ENCODE results near the gene EPHB2.
"Not testable (repeated sequence)": the region's sequence is repeated elsewhere in the genome, so short reads cannot be mapped to it uniquely, and the experiment has no call there.

Gene EPHB2

DNA sequence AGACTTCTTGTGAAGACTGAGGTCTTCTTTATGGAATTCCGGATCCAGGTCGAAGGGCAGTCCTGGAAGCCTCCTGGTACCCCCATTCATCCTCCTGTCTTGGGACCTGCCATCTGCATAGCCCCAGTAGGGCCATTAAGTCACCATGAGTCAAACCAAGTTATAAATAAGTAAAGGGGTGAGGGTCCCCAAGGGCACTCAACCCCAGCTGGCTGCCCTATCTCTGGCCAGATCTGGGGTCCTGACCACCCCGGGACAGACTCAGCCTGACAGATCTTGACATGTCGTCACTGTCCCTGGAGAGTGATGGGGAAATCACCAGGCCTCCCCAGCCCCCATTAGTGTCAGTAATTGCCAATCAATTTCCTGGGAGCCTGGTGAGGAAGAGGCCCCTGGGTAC lies 108.7 kb downstream of the EPHB2 start:
- no peak for DNase-seq (ENCODE audit: low spot score)

GRCh38 chr1:22821027-22821426 lies 110.4 kb downstream of the EPHB2 start:
- DNase-seq (ENCODE audit: low spot score): no peak

DNA sequence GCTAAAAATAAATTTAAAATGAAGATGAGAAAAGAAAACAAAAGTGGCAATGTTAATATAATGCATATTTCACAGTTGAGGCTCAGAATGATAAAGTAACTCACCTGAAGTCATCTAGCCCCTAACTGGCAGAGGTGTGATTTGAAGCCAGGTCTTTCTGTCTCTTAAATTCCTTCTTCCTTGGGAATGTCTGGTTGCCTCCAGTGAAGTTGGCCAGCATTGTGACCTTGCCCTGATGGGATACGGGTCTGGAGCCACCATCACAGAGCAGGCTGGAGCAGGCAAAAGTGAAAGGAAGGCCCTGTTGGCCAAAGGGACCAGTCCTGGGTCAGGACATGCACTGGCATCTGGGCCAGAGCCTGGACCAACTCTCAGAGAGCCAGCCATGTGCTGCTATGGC lies 111.7 kb downstream of the EPHB2 start:
- DNase-seq (ENCODE audit: low spot score): no peak

- DNase-seq (ENCODE audit: low spot score): no peak
Measured at GRCh38 chr1:22824466-22824865, 113.8 kb downstream of the EPHB2 start.

DNA sequence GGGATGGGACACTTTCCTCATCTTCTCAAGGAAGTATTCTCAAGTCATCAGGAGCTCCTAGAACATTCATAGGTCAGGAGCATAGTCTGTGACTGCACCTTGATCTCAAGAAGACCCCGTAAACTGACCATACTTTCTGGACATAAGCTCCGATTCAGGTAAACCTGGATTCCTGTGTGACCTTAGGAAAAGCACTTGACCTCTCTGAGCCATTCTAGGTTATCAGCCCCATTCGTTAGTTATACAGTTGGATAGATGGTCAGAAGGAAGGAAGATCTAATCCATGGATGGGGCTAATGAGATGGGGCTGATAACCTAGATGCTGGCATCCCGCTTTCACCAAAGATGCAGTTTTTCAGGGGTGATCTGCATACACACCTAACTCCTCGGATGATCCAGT lies 114.3 kb downstream of the EPHB2 start:
- no peak for DNase-seq (ENCODE audit: low spot score)

GRCh38 chr1:22825486-22826189 lies 115.0 kb downstream of the EPHB2 start:
- DNase-seq (ENCODE audit: low spot score): no peak

GRCh38 chr1:22826604-22827580 lies 116.3 kb downstream of the EPHB2 start:
- DNase-seq (ENCODE audit: low spot score): no peak

DNA sequence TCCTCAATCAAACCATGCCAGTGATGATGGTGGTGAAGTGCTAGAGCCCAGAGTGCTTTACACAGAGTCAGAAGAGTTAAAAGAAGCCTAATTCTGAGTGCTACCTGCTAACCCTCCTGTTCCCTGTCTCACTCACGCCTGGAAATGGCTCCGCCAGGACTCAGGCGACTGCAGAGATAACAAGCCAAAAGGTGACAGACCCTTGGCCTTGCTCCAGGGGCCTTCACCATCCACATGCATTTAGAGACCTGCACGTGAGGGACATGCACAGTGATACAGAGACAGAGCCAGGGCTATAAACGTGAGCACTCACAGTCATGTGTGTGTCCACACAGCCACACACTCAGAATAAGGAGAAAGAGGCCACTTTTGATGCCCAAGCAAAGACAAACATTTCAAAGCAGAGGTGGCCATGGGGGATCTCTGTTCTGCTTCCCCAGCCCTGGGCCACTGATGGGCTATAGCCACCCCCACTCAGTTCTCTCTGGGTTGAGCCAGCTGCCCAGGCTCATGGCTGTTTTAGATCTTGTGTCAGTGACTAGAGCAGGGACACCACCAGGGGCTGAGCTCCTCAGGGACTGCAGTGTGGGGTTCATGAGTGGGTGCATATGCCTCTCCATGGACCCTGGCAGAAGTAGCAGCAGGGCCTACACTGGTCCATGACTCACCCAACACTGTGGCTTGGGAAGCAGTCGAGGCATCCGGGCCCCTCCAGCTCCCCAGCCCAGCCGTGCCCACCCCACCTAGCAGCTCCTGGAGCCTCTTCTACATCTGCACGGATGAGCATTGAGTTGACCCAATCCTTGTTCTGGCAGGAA lies 117.2 kb downstream of the EPHB2 start:
- DNase-seq (ENCODE audit: low spot score): no peak

- DNase-seq (ENCODE audit: low spot score): no peak
Measured at GRCh38 chr1:22828484-22829308, 118.1 kb downstream of the EPHB2 start.

DNA sequence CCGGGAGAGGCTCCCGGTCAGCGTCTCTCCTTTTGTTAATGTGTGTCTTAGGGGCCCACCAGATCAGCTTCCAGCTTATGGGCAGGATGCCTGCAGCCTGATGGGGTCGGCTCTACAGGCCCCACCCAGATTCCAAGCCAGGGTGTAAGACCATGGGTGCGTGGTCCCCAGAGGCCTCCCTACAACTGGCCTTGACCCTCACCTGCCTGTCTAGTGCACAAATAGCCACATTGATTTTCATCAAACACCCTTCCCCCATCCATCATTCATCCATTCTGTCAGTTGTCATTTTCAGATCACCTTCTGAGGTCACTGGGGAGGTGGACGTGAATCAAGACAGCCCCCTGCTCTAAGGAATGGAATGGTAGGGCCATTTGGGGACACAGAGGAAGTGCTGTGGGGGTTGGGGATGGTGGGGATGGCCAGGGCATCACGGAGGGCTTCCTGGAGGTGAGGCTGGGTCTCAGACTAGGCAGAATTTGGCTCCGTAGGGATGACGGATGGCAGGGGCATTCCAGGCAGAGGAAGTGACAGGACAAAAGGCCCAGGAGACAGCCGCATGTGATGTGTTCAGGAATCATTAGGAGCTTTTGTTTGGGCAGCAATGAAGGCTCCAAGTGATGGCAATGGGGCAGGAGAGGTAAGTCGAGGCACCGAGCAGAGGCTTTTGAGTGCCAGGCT lies 118.8 kb downstream of the EPHB2 start:
- DNase-seq (ENCODE audit: low spot score): no peak

- DNase-seq (ENCODE audit: low spot score): no peak
Measured at GRCh38 chr1:22830041-22830566, 119.5 kb downstream of the EPHB2 start.

- DNase-seq (ENCODE audit: low spot score): no peak
Measured at GRCh38 chr1:22830757-22831340, 120.2 kb downstream of the EPHB2 start.

- no peak for DNase-seq (ENCODE audit: low spot score)
Measured at GRCh38 chr1:22831729-22832413, 121.2 kb downstream of the EPHB2 start.

GRCh38 chr1:22832414-22832786 lies 121.8 kb downstream of the EPHB2 start:
- DNase-seq (ENCODE audit: low spot score): no peak

GRCh38 chr1:22833699-22834098 lies 123.1 kb downstream of the EPHB2 start:
- no peak for DNase-seq (ENCODE audit: low spot score)

GRCh38 chr1:22834420-22834819 lies 123.8 kb downstream of the EPHB2 start:
- DNase-seq (ENCODE audit: low spot score): not testable (repeated sequence)

DNA sequence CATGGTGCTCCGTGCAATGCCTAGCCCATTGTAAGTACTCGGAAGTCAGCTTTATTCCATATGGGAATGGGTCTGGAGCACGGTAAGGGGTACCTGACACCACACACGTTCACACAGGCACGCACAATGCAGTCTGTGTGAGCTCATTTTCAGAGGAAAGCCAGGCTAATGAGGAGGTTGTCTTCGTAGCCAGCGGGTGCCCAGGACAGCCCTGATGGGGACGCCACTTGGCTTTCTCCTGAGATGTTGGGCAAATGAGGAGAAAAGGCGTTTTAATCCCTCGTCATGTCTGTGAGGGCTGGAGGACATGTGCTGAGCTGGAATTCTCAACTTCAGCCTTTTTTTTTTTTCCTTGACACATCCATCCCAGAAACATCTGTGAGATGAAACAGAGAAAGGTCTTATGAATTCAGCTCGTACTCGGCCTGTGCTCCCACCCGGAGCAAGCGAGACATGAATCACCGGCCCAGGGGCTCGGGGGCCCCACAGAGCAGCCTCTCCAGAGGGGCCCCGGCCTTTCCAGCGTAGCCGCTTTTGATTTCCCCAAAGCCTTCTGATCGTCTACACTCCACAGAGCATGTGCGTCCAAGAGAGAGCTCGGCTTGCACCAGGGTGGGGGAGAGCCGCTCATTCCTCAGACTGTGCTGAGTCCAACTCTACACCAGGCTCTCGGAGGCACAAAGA lies 125.1 kb downstream of the EPHB2 start:
- DNase-seq (ENCODE audit: low spot score): no peak

- no peak for DNase-seq (ENCODE audit: low spot score)
Measured at GRCh38 chr1:22836850-22837249, 126.2 kb downstream of the EPHB2 start.

GRCh38 chr1:22837332-22837731 lies 126.7 kb downstream of the EPHB2 start:
- DNase-seq (ENCODE audit: low spot score): no peak

All from NAMALWA (cell line).